Gastrocnemius medialis (tissue), 4 donors: ENCODE results near the gene ZNF99. TPM values are rescaled to one million over a fixed set of nuclear protein-coding genes. Genes with fewer than 3 reads are reported as not detected.
"Not testable (repeated sequence)": the region's sequence is repeated elsewhere in the genome, so short reads cannot be mapped to it uniquely, and the experiment has no call there.

ENCODE experiments used
- ATAC-seq, 2 donors: fragments of 150-250 bp; one replicate each; pipeline ENCODE4 v1.9.1; 2016
- DNase-seq, 2 donors: peaks; one replicate each; pipeline ENCODE4 v3.0.0-alpha.2; 2019
- H3K27ac ChIP-seq, 4 donors: fragments of 200-600 bp; sonication (generic); 1 replicate in 1 of 4; 2 replicates in 3 of 4; pipeline ENCODE4 v1.5.1; 2016 to 2018; ENCODE audit warnings: mild to moderate bottlenecking in 2 of 4, moderate library complexity in 1 of 4
- H3K27me3 ChIP-seq, 3 donors: fragments of 200-600 bp; sonication (generic) in 2 of 3; 1 replicate in 1 of 3; 2 replicates in 2 of 3; pipeline versions ENCODE4 v1.5.1 to v1.6.0; 2016 to 2019; ENCODE audit warnings: mild to moderate bottlenecking in 1 of 3, moderate library complexity in 1 of 3
- H3K36me3 ChIP-seq, 2 donors: fragments of 200-600 bp; sonication (generic) in 1 of 2; one replicate each; pipeline ENCODE4 v1.5.1; 2017 to 2018
- H3K4me1 ChIP-seq, 2 donors: fragments of 200-600 bp; sonication (generic) in 1 of 2; one replicate each; pipeline ENCODE4 v1.5.1; 2016 to 2017; ENCODE audit warnings: mild to moderate bottlenecking in 2 of 2
- H3K4me3 ChIP-seq, 4 donors: fragments of 200-600 bp; sonication (generic) in 3 of 4; 1 replicate in 1 of 4; 2 replicates in 3 of 4; pipeline ENCODE4 v1.5.1; 2016 to 2019; ENCODE audit warnings: mild to moderate bottlenecking in 2 of 4
- H3K9me3 ChIP-seq, 3 donors: fragments of 200-600 bp; sonication (generic) in 2 of 3; 1 replicate in 1 of 3; 2 replicates in 2 of 3; pipeline ENCODE4 v1.5.1; 2016 to 2019
- CTCF ChIP-seq, 5 experiments: fragments of 450-650 bp in 3 of 5; fragments of 200-600 bp in 2 of 5; sonication (generic) in 2 of 5; IDR thresholded peaks in 4 of 5; conservative IDR thresholded peaks in 1 of 5; 1 replicate in 4 of 5; 2 replicates in 1 of 5; pipeline ENCODE4 v1.5.1; 2016 to 2019; ENCODE audit warnings: antibody characterized with exemption in 5 of 5, mild to moderate bottlenecking in 3 of 5, moderate library complexity in 3 of 5
- POLR2A ChIP-seq, 2 donors: fragments of 450-650 bp; IDR thresholded peaks; one replicate each; pipeline ENCODE4 v1.6.1; 2017; ENCODE audit warnings: antibody characterized with exemption in 2 of 2, mild to moderate bottlenecking in 2 of 2, moderate library complexity in 2 of 2
- in situ Hi-C, 4 donors: fragments of 200-750 bp; cut with MboI; loops; one replicate each; pipeline versions ENCODE4 v1.15.0 to v1.8.0; 2017; ENCODE audit warnings: low sequenced_read_pairs in 4 of 4
- intact Hi-C: fragments of 100-400 bp; cut with DNase I; formaldehyde crosslinking; loops from one replicate; pipeline ENCODE4 v1.15.1; 2023; ENCODE audit warnings: low total_unique reads
- total RNA-seq, 4 donors: library from RNA; depleted of rRNA; stranded (reverse); fragments of >200 nt; gene quantifications; one replicate each; pipeline versions ENCODE4 v1.1.0 to v1.2.3, GENCODE V29; 2016

Gene ZNF99
- total RNA-seq, 4 donors from 2014 or later, result 0.03 to 0.05 TPM; not detected in 2

GRCh38 chr19:22733691-22734090 is 50.3 kb downstream of the ZNF99 start:
- in situ Hi-C loops (no loop called here), intact Hi-C loops (no loop called here)
- no peaks in the 10 kb centered on the region for H3K27me3 ChIP-seq
- DNase-seq (no peak), ATAC-seq (no peak)
- TF ChIP-seq CTCF (IDR thresholded peaks at IDR 0.05 in 4 of 5, conservative IDR thresholded peaks at IDR 0.05 in 1 of 5) (no peak), POLR2A (IDR thresholded peaks at IDR 0.05) (no peak)
- no peaks in the 10 kb centered on the region for H3K4me1 ChIP-seq
- no peaks in the 10 kb centered on the region for H3K9me3 ChIP-seq
- H3K27ac ChIP-seq, result no peak overlapping the region
- no peaks in the 10 kb centered on the region for H3K36me3 ChIP-seq
- no peak overlapping the region for H3K4me3 ChIP-seq

GRCh38 chr19:22728214-22728613 is 55.7 kb downstream of the ZNF99 start:
- H3K27ac ChIP-seq, H3K9me3 ChIP-seq, ATAC-seq, H3K4me1 ChIP-seq, DNase-seq, H3K27me3 ChIP-seq, H3K4me3 ChIP-seq, in situ Hi-C loops, intact Hi-C loops, H3K36me3 ChIP-seq: not testable (repeated sequence)

GRCh38 chr19:22721533-22721932 is 62.4 kb downstream of the ZNF99 start:
- in situ Hi-C loops, DNase-seq, H3K9me3 ChIP-seq, H3K36me3 ChIP-seq, intact Hi-C loops, H3K27me3 ChIP-seq, H3K4me3 ChIP-seq, H3K27ac ChIP-seq, H3K4me1 ChIP-seq, ATAC-seq: not testable (repeated sequence)

- TF ChIP-seq POLR2A (IDR thresholded peaks at IDR 0.05) (no peak), CTCF (IDR thresholded peaks at IDR 0.05 in 4 of 5, conservative IDR thresholded peaks at IDR 0.05 in 1 of 5) (no peak)
- intact Hi-C loops, result no loop called here
- H3K27ac ChIP-seq, result no peak overlapping the region
- ATAC-seq, result no peak
- in situ Hi-C loops, result no loop called here
- H3K36me3 ChIP-seq, result no peaks in the 10 kb centered on the region
- H3K27me3 ChIP-seq, result no peaks in the 10 kb centered on the region
- no peaks in the 10 kb centered on the region for H3K4me1 ChIP-seq
- no peak for DNase-seq
- H3K9me3 ChIP-seq, result no peaks in the 10 kb centered on the region
- no peak overlapping the region for H3K4me3 ChIP-seq
Observed at GRCh38 chr19:22708983-22709382, 75.0 kb downstream of the ZNF99 start.

- H3K27ac ChIP-seq, in situ Hi-C loops, H3K4me3 ChIP-seq, H3K4me1 ChIP-seq, H3K9me3 ChIP-seq, ATAC-seq, H3K36me3 ChIP-seq, H3K27me3 ChIP-seq, DNase-seq, intact Hi-C loops: not testable (repeated sequence)
Observed at GRCh38 chr19:22703096-22703495, 80.9 kb downstream of the ZNF99 start.

GRCh38 chr19:22702661-22703060 is 81.3 kb downstream of the ZNF99 start:
- H3K4me1 ChIP-seq, DNase-seq, H3K27me3 ChIP-seq, intact Hi-C loops, H3K36me3 ChIP-seq, ATAC-seq, H3K27ac ChIP-seq, H3K4me3 ChIP-seq, in situ Hi-C loops, H3K9me3 ChIP-seq: not testable (repeated sequence)

Other genes starting within 250 kb of the ZNF99 start
- gene ZNF492, start 149.8 kb downstream of the ZNF99 start, total RNA-seq, result under 1 TPM in 1 of 4 donors, not detected in 3; 0.36 TPM
- not detected for gene ZNF723, start 48.1 kb upstream of the ZNF99 start, total RNA-seq
- not detected for gene ZNF728, start 219.0 kb upstream of the ZNF99 start, total RNA-seq